Measurements from ENCODE around the gene FHIT. TPM values are rescaled to one million over a fixed set of nuclear protein-coding genes. Genes with fewer than 3 reads are reported as not detected.

FHIT gene
- total RNA-seq, 2 donors from 2014 or later: 6.8 to 12.3 TPM

GRCh38 chr3:60754617-60755016 lies 496.6 kb downstream of the FHIT start:
- Histone ChIP-seq H3K4me1 (ENCODE audit: control insufficient read depth, insufficient read depth, low read length) (peaks cover 9% of the 10 kb centered on the region), H3K27me3 (ENCODE audit: control insufficient read depth, insufficient read depth, low read length, poor library complexity, severe bottlenecking) (no peaks in the 10 kb centered on the region), H3K9ac (ENCODE audit: extremely low read depth, low read length, poor library complexity, severe bottlenecking) (no peak overlapping the region), H3K27ac (ENCODE audit: low read depth, low read length) (no peak overlapping the region), H3K36me3 (ENCODE audit: control insufficient read depth, insufficient read depth, low read length) (no peaks in the 10 kb centered on the region), H3K4me3 (ENCODE audit: low read length) (no peak overlapping the region), H3K9me3 (ENCODE audit: control insufficient read depth, low read length) (peaks cover 24% of the 10 kb centered on the region)
- H3K27ac Mint-ChIP-seq: no peak overlapping the region
- peaks cover 20% of the 10 kb centered on the region for H3K9me3 Mint-ChIP-seq
- no peak for TF ChIP-seq CTCF (conservative IDR thresholded peaks at IDR 0.05)
- DNase-seq: no peak
- WGBS, 2 experiments (ENCODE audit: insufficient coverage in 1 of 2, insufficient read length in 1 of 2): 89 to 100% methylated on average over 1 of the region's 1 CpG
- H3K4me3 Mint-ChIP-seq: no peak overlapping the region
- peaks cover 2% of the 10 kb centered on the region for H3K27me3 Mint-ChIP-seq (ENCODE audit: insufficient read depth)
- H3K4me1 Mint-ChIP-seq: peaks cover 29% of the 10 kb centered on the region
- H3K36me3 Mint-ChIP-seq (ENCODE audit: low read depth): peaks cover 12% of the 10 kb centered on the region

GRCh38 chr3:60752809-60753208 lies 498.4 kb downstream of the FHIT start:
- Histone ChIP-seq H3K9me3 (ENCODE audit: control insufficient read depth, low read length) (peaks cover 37% of the 10 kb centered on the region), H3K9ac (ENCODE audit: extremely low read depth, low read length, poor library complexity, severe bottlenecking) (no peak overlapping the region), H3K36me3 (ENCODE audit: control insufficient read depth, insufficient read depth, low read length) (no peaks in the 10 kb centered on the region), H3K27me3 (ENCODE audit: control insufficient read depth, insufficient read depth, low read length, poor library complexity, severe bottlenecking) (no peaks in the 10 kb centered on the region), H3K4me3 (ENCODE audit: low read length) (no peak overlapping the region), H3K27ac (ENCODE audit: low read depth, low read length) (no peak overlapping the region), H3K4me1 (ENCODE audit: control insufficient read depth, insufficient read depth, low read length) (peaks cover 9% of the 10 kb centered on the region)
- Mint-ChIP-seq H3K27me3 (ENCODE audit: insufficient read depth) (no peaks in the 10 kb centered on the region), H3K4me3 (no peak overlapping the region), H3K36me3 (ENCODE audit: low read depth) (peaks cover 12% of the 10 kb centered on the region), H3K27ac (no peak overlapping the region), H3K4me1 (peaks cover 32% of the 10 kb centered on the region), H3K9me3 (peaks cover 33% of the 10 kb centered on the region)
- WGBS, 2 experiments (ENCODE audit: insufficient coverage in 1 of 2, insufficient read length in 1 of 2): 80 to 97% methylated on average over 1 to 3 of the region's 3 CpGs
- no peak for TF ChIP-seq CTCF (conservative IDR thresholded peaks at IDR 0.05)
- DNase-seq: no peak

- Histone ChIP-seq H3K9me3 (ENCODE audit: control insufficient read depth, low read length) (peaks cover 32% of the 10 kb centered on the region), H3K4me3 (ENCODE audit: low read length) (no peak overlapping the region), H3K27me3 (ENCODE audit: control insufficient read depth, insufficient read depth, low read length, poor library complexity, severe bottlenecking) (no peaks in the 10 kb centered on the region), H3K4me1 (ENCODE audit: control insufficient read depth, insufficient read depth, low read length) (peaks cover 3% of the 10 kb centered on the region), H3K27ac (ENCODE audit: low read depth, low read length) (no peak overlapping the region), H3K9ac (ENCODE audit: extremely low read depth, low read length, poor library complexity, severe bottlenecking) (no peak overlapping the region), H3K36me3 (ENCODE audit: control insufficient read depth, insufficient read depth, low read length) (no peaks in the 10 kb centered on the region)
- DNase-seq: no peak
- Mint-ChIP-seq H3K4me1 (peaks cover 38% of the 10 kb centered on the region), H3K36me3 (ENCODE audit: low read depth) (peaks cover 12% of the 10 kb centered on the region), H3K27ac (no peak overlapping the region), H3K4me3 (no peak overlapping the region), H3K27me3 (ENCODE audit: insufficient read depth) (no peaks in the 10 kb centered on the region), H3K9me3 (peaks cover 33% of the 10 kb centered on the region)
- 88% methylated on average over 3 of the region's 3 CpGs; no CpG with 5 or more reads in 1 of the 2 experiments for WGBS, 2 experiments (ENCODE audit: insufficient coverage in 1 of 2, insufficient read length in 1 of 2)
- TF ChIP-seq CTCF (conservative IDR thresholded peaks at IDR 0.05): no peak
These were observed 504.4 kb downstream of the FHIT start for GRCh38 chr3:60746695-60747416.
